LNCAP (cell line): Measurements from ENCODE around the gene HSPA12B.

Source experiments
- TF ChIP-seq, protein P1 (sequence below): fragments of 450-650 bp; IDR thresholded peaks from 2 replicates; pipeline ENCODE4 v1.5.1; 2017; ENCODE audit warnings: mild to moderate bottlenecking

The HSPA12B gene

DNA sequence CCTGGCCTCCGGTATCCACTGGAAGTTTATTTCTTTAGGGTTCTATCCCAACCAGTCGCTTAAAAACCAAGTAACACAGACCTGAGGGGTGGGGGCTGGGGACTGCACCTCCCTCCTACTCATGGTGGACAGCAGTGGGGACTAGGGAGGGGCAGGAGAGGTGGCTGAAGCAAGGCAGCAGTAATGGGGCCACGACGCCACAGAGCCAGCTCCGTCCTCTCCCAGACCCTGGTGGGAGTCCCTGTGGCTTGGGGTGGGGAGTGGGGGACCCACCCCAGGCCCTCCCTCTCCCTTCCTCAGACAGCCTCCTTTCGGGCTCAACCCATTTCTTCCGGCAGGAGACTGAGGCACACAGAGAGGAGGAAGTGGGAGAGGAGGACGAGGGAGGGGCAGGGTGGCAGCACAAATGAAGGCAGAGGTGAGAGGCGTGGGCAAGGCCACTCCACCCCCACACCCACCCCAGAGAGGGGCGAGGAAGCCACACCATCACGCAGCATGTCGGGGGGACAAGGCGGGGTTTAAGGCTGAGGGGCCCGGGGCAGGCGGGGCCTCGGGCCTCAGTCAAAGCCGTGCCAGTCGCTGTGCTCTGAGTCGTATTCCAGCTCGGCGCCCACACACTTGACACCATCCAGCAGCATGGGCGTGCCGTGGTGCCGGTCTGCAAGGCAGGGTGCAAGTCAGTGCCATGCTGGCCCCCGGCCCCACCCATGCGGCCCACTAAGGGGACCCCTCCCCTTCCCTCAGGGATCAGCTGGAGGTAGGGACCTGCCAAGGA is 21.2 kb downstream of the HSPA12B start:
- TF ChIP-seq, protein P1, sequence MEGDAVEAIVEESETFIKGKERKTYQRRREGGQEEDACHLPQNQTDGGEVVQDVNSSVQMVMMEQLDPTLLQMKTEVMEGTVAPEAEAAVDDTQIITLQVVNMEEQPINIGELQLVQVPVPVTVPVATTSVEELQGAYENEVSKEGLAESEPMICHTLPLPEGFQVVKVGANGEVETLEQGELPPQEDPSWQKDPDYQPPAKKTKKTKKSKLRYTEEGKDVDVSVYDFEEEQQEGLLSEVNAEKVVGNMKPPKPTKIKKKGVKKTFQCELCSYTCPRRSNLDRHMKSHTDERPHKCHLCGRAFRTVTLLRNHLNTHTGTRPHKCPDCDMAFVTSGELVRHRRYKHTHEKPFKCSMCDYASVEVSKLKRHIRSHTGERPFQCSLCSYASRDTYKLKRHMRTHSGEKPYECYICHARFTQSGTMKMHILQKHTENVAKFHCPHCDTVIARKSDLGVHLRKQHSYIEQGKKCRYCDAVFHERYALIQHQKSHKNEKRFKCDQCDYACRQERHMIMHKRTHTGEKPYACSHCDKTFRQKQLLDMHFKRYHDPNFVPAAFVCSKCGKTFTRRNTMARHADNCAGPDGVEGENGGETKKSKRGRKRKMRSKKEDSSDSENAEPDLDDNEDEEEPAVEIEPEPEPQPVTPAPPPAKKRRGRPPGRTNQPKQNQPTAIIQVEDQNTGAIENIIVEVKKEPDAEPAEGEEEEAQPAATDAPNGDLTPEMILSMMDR, result no peak

DNA sequence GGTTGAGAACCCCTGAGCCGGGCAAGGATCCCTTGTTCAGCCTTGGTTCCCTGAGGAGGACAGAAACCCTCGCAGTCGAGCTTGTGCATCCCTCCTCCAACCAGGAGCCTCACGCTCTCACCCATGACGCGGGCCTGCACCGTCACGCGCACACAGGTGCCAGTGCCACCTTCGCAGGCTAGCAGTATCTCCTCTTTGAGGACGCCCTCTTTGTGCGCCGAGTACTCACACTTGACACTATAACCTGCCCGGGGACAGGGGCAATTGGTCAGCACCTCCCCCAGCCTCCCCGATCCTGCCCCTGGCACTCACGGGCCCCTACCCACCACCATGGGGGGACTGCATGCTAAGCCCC is 21.8 kb downstream of the HSPA12B start:
- TF ChIP-seq, protein P1, result no peak

DNA sequence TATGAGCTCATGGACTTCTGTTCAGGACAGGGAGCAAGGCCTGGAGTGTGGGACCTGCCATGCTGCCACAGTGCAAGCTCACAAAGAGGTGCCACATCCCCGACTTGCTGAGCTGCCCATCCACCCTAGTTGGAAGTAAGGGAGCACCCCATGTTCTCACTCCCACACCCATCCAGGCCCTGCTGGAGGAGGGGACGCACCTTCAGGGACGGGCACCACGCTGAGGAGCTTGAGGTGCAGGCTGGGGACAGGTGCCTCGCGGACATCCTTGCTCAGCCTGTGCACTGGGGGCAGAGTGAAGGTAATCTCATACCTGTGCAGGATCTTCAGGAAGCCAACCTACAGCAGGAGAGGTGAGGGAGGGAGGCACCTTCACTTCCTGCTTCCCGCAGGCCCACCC is 22.8 kb downstream of the HSPA12B start:
- TF ChIP-seq, protein P1, result no peak

DNA sequence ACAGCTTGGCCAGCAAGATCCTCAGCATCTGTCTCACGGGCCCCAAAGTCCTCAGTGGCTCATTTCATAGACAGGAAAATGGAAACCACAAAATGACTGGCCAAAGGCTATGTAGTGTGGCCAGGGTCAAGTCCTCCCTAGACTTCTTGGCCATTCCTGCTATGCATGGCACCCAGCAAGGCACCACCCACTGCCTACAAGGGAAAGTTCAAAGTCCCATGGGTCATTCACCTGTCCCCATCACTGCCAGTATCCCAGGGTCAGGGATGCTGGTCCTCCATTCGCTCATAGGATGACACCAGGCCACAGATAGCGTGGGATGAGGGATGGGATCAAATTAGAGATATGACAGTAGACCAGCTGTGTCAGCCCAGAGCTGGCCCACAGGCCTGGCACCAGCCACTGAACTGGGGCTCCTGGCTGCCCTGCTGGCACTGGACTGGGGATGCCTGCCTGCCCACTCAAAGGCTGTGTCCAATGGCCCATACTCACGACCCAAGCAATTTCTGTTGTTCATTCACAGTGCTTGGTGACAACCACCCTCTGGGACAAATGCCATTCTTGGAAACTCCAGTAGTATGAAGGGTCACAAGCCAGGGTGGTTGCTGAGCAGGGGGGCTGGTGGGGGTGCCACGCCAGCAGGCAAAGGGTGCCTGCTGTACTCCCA is 23.5 kb downstream of the HSPA12B start:
- TF ChIP-seq, protein P1, result no peak

DNA sequence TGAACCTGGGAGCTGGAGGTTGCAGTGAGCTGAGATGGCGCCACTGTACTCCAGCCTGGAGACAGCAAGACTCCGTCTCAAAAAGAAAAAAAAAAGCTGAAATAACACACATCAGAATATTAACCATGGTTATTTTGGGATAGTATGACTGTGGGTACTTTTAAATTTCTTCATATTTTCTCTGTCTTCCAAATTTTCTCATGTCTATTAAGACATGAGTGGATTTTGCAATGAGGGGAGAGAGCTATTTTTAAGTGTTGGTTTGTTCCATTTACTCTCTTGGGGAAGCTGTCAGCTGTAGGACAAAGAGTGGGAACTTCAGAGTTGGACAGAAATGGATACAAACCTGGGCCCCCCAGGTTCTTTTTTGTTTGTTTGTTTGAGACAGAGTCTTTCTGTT is 24.8 kb downstream of the HSPA12B start:
- TF ChIP-seq, protein P1, result no peak

DNA sequence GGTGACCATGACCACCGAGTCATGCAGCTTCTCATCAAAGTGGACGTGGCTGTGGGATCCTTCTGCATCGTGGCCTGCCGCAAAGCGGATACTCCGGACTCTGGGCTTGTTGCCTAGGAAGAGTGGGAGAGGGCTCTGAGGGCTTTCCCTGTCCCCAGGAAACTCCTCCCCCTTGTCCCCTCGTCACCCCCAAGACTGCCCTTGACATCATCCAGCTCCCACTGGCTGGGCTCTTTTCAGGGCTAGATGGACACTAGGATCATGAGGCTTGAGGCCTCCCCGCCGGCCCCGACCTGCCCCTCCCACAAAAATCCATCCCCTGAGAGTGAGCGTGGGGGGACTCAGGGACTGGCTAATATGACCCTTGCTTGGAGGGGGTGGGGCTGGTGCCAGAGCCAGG is 26.1 kb downstream of the HSPA12B start:
- TF ChIP-seq, protein P1, result no peak

DNA sequence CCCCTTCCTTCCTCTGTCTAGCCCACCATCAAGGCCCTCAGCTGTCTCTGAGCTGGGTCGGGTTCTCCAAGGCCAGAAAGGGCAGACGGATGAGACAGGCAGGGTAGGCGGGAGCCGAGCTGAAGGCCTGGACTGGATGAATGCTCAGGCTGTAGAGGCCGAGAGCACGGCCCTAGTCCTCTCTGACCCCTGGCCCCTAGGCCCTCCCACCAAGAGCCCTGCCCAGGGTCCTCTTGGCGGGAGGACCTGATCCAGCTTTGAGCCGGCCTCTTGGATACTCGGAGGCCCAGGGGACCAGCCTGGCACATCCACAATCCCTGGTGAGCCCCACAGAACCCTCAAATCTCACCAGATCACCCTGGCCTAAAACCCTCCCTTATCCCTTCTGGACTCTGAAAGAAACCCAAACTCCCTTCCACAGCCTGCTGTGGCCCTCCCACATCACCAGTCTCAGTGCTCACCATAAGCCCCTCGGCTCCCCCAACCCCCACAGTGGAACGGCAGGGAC is 26.9 kb downstream of the HSPA12B start:
- TF ChIP-seq, protein P1, result no peak
